Endothelial cell of umbilical vein (primary cell): Measurements from ENCODE around the gene CXCL17. TPM values are rescaled to one million over a fixed set of nuclear protein-coding genes. Genes with fewer than 3 reads are reported as not detected.

Experiments
- BruUV-seq: library from RNA; stranded (reverse); fragments of 400-500 nt; replicated peaks from 2 replicates; lab custom pipeline; 2021; lab: Mats Ljungman, UMichigan
- CTCF ChIA-PET: fragments of 300-600, 350-600 bp; sonication (Branson Sonifier 250); formaldehyde crosslinking; loops from one replicate; lab custom pipeline; 2021; ENCODE audit warnings: antibody characterized with exemption, inconsistent platforms; lab: Charles Lee
- POLR2A ChIA-PET: fragments of 300-600, 350-600 bp; sonication (Branson Sonifier 250); formaldehyde crosslinking; loops from one replicate; lab custom pipeline; 2021; ENCODE audit warnings: antibody characterized with exemption, inconsistent platforms; lab: Charles Lee
- DNase-seq: peaks from one replicate; pipeline ENCODE4 v3.0.0-alpha.2; 2011; ENCODE audit warnings: low read depth, low spot score
- FAIRE-seq: peaks from 2 replicates; lab custom pipeline; 2011; peaks lifted over from hg19 to GRCh38; lab: Jason Lieb, UNC
- H2AFZ ChIP-seq: 2 replicates; pipeline ENCODE4 v1.6.0; 2012; ENCODE audit warnings: low read depth, low read length, control low read depth, inconsistent platforms
- H3K27ac ChIP-seq: 2 replicates; pipeline ENCODE4 v1.5.1; 2011; ENCODE audit warnings: low read depth, mild to moderate bottlenecking, control low read depth, low read length, moderate library complexity; ENCODE audit not compliant: insufficient read depth
- H3K27me3 ChIP-seq, 2 experiments: 2 replicates each; pipeline versions ENCODE4 v1.6.0 to v1.6.1; 2011; ENCODE audit warnings: low read length in 2 of 2, mixed read lengths in 1 of 2; ENCODE audit not compliant: control insufficient read depth in 2 of 2, insufficient read depth in 2 of 2
- H3K36me3 ChIP-seq, 2 experiments: 2 replicates in 1 of 2; 3 replicates in 1 of 2; pipeline ENCODE4 v1.5.1; 2011; ENCODE audit warnings: low read length in 2 of 2, mild to moderate bottlenecking in 1 of 2, moderate library complexity in 1 of 2; ENCODE audit not compliant: control insufficient read depth in 2 of 2, insufficient read depth in 2 of 2; ENCODE audit errors: extremely low read depth in 1 of 2
- H3K4me1 ChIP-seq: 3 replicates; pipeline ENCODE4 v1.5.1; 2011; ENCODE audit warnings: mild to moderate bottlenecking, low read length; ENCODE audit not compliant: control insufficient read depth, insufficient read depth; ENCODE audit errors: extremely low read depth
- H3K4me2 ChIP-seq: 2 replicates; pipeline ENCODE4 v1.6.1; 2011; ENCODE audit warnings: low read length, control low read depth, mixed read lengths; ENCODE audit not compliant: insufficient read depth
- H3K4me3 ChIP-seq, 3 experiments: fragments of 200-600 bp in 1 of 3; sonication (generic), shearing (Covaris generic) in 1 of 3; replicated peaks in 1 of 3; 2 replicates each; pipeline ENCODE4 v1.5.1; 2011 to 2016; ENCODE audit warnings: control low read depth in 3 of 3, low read length in 3 of 3, mild to moderate bottlenecking in 2 of 3, inconsistent platforms in 1 of 3, low read depth in 1 of 3, moderate library complexity in 1 of 3; ENCODE audit not compliant: insufficient read depth in 1 of 3
- H3K79me2 ChIP-seq: 2 replicates; pipeline ENCODE4 v1.6.0; 2012; ENCODE audit warnings: low read length, inconsistent platforms; ENCODE audit not compliant: control insufficient read depth, insufficient read depth
- H3K9ac ChIP-seq: replicated peaks from 2 replicates; pipeline ENCODE3; 2011; ENCODE audit warnings: low read length, control low read depth; ENCODE audit not compliant: insufficient read depth; ENCODE audit errors: extremely low read depth
- H3K9me1 ChIP-seq: replicated peaks from 3 replicates; pipeline ENCODE4 v1.6.0; 2011; ENCODE audit warnings: mild to moderate bottlenecking, low read length; ENCODE audit not compliant: control insufficient read depth, insufficient read depth; ENCODE audit errors: extremely low read depth
- H3K9me3 ChIP-seq: replicated peaks from 2 replicates; pipeline ENCODE4 v1.5.1; 2012; ENCODE audit warnings: low read length, inconsistent platforms; ENCODE audit not compliant: control insufficient read depth, insufficient read depth
- H4K20me1 ChIP-seq: replicated peaks from 2 replicates; pipeline ENCODE3; 2011; ENCODE audit warnings: mild to moderate bottlenecking, low read length; ENCODE audit not compliant: control insufficient read depth, insufficient read depth; ENCODE audit errors: extremely low read depth
- EZH2 ChIP-seq: IDR thresholded peaks from 2 replicates; pipeline ENCODE4 v1.6.1; 2012; ENCODE audit warnings: borderline replicate concordance, low read depth, mild to moderate bottlenecking, moderate library complexity, low read length, inconsistent platforms; ENCODE audit not compliant: severe bottlenecking
- FOS ChIP-seq: IDR thresholded peaks from 2 replicates; pipeline ENCODE4 v1.6.1; 2011; ENCODE audit warnings: mild to moderate bottlenecking, low read length, moderate library complexity, borderline replicate concordance; ENCODE audit not compliant: insufficient read depth
- GATA2 ChIP-seq: IDR thresholded peaks from 2 replicates; pipeline ENCODE4 v1.7.0; 2011; ENCODE audit warnings: low read depth, mild to moderate bottlenecking, moderate library complexity, mixed read lengths, low read length; ENCODE audit not compliant: insufficient read length, insufficient read depth
- JUN ChIP-seq: IDR thresholded peaks from 2 replicates; pipeline ENCODE4 v1.6.1; 2011; ENCODE audit warnings: borderline replicate concordance, low read depth; ENCODE audit not compliant: insufficient read length, insufficient read depth
- MYC ChIP-seq: IDR thresholded peaks from one replicate; pipeline ENCODE4 v1.6.1; 2011; ENCODE audit warnings: mild to moderate bottlenecking, low read depth, low read length
- POLR2A ChIP-seq: IDR thresholded peaks from 2 replicates; pipeline ENCODE4 v1.6.1; 2012; ENCODE audit warnings: low read depth, mild to moderate bottlenecking, control low read depth, low read length
- POLR2AphosphoS5 ChIP-seq: IDR thresholded peaks from 2 replicates; pipeline ENCODE4 v1.6.1; 2012; ENCODE audit warnings: low read depth, mild to moderate bottlenecking, control low read depth, low read length, moderate library complexity; ENCODE audit not compliant: insufficient read depth
- dilution Hi-C: fragments of 300-500 bp; cut with MboI; formaldehyde crosslinking; loops from one replicate; pipeline ENCODE4 v1.15.0; 2019; ENCODE audit warnings: low sequenced_read_pairs; ENCODE audit not compliant: extremely low pct_ligation_motif_present
- intact Hi-C: fragments of 100-400 bp; cut with micrococcal nuclease; formaldehyde crosslinking; loops from one replicate; pipeline ENCODE4 v1.10.0; 2022
- polyA plus RNA-seq, 4 experiments: library from polyadenylated mRNA; depleted of rRNA in 3 of 4; stranded (reverse) in 3 of 4; unstranded in 1 of 4; fragments of >200 nt; gene quantifications; 2 replicates each; pipeline versions ENCODE4 v1.2.1 to v1.2.3, GENCODE V29; 2011 to 2012; ENCODE audit warnings: missing spikeins in 1 of 4
- total RNA-seq: library from RNA; stranded (reverse); gene quantifications from 2 replicates; pipeline ENCODE4 v1.2.3, GENCODE V29; 2021
- TF ChIP-seq, protein P1 (sequence below): IDR thresholded peaks from 2 replicates; pipeline ENCODE4 v1.6.1; 2011; ENCODE audit not compliant: insufficient read depth, insufficient read length
- TF ChIP-seq, protein P2 (sequence below), 2 donors: IDR thresholded peaks; 1 replicate in 1 of 2; 2 replicates in 1 of 2; pipeline ENCODE4 v1.5.1; 2011; ENCODE audit warnings: low read length in 2 of 2, mild to moderate bottlenecking in 2 of 2, moderate library complexity in 2 of 2, control low read depth in 1 of 2, inconsistent platforms in 1 of 2, low read depth in 1 of 2; ENCODE audit not compliant: insufficient read depth in 1 of 2; ENCODE audit errors: extremely low read depth in 1 of 2

CXCL17 gene
- total and polyA plus RNA-seq, 2 donors (not counting 3 experiments of a cell fraction or from before 2014, with no cell fraction given), result not detected

DNA sequence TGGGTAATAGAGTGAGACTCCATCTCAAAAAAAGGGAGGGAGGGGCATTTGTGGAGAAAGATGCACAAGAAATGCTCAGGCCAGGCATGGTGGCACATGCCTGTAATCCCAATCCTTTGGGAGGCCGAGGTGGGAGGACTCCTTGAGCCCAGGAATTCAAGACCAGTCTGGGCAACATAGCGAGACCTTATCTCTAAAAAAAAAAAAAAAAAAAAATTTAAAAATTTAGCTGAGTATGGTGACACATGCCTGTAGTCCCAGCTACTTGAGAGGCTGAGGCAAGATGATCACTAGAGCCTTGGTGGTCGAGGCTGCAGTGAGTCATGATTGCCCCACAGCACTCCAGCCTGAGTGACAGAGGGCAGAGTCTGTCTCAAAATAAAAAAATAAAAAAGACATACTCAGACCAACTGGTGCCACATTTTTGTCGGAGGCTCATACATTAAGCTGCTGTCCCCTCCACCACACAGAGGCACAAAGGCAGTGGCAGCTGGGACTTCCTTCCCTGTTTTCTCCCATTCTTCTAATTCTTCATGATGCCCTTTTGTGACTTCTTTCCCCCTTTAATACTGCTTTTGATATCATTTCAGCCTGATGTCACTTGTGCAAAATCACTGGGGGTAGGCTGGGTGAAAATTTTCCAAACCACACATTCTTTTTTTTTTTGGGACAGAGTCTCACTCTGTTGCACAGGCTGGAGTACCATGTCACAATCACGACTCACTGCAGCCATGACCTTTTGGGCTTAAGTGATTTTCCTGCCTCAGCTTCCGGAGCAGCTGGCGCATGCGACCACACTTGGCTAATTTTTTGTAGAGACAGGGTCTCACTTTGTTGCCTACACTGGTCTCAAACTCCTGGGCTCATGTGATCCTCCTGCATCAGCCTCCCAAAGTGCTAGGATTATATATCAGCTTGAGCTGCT lies 26.8 kb upstream of the CXCL17 start:
- dilution Hi-C loops, result no loop called here

More for the DNA sequence above, 26.8 kb upstream of the CXCL17 start:
- H3K27me3 ChIP-seq, result peaks cover 0 to 1% of the 10 kb centered on the region in 2 experiments
- H3K4me2 ChIP-seq, result no peak overlapping the region
- FAIRE-seq (no peak), DNase-seq (no peak)
- intact Hi-C loops, result no loop called here
- TF ChIP-seq EZH2, result no peak
- no peak for TF ChIP-seq POLR2A
- TF ChIP-seq, protein P1, sequence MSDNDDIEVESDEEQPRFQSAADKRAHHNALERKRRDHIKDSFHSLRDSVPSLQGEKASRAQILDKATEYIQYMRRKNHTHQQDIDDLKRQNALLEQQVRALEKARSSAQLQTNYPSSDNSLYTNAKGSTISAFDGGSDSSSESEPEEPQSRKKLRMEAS, result no peak
- no peak for TF ChIP-seq JUN
- no peak for TF ChIP-seq FOS
- no peak for TF ChIP-seq POLR2AphosphoS5
- TF ChIP-seq GATA2, result no peak
- TF ChIP-seq MYC, result no peak
- TF ChIP-seq, protein P2, sequence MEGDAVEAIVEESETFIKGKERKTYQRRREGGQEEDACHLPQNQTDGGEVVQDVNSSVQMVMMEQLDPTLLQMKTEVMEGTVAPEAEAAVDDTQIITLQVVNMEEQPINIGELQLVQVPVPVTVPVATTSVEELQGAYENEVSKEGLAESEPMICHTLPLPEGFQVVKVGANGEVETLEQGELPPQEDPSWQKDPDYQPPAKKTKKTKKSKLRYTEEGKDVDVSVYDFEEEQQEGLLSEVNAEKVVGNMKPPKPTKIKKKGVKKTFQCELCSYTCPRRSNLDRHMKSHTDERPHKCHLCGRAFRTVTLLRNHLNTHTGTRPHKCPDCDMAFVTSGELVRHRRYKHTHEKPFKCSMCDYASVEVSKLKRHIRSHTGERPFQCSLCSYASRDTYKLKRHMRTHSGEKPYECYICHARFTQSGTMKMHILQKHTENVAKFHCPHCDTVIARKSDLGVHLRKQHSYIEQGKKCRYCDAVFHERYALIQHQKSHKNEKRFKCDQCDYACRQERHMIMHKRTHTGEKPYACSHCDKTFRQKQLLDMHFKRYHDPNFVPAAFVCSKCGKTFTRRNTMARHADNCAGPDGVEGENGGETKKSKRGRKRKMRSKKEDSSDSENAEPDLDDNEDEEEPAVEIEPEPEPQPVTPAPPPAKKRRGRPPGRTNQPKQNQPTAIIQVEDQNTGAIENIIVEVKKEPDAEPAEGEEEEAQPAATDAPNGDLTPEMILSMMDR (IDR thresholded peaks at IDR 0.05; ENCODE audit: extremely low read depth in 1 of 2, insufficient read depth in 1 of 2, low read depth in 1 of 2, low read length in 2 of 2), result no peak
- H4K20me1 ChIP-seq, result no peaks in the 10 kb centered on the region
- H3K9me1 ChIP-seq, result no peaks in the 10 kb centered on the region
- ChIA-PET POLR2A (interaction anchor here (0.6 kb wide), 1 partner anchor 35 kb away, joined by 7 read pairs; no protein-coding TSS in a partner anchor), CTCF (interaction anchor here (1.7 kb wide), 2 partner anchors 19 to 31 kb away, joined by 4 to 5 read pairs; no protein-coding TSS in a partner anchor)
- no peak overlapping the region for H2AFZ ChIP-seq
- H3K9ac ChIP-seq, result no peak overlapping the region
- no peak overlapping the region for H3K4me3 ChIP-seq
- H3K9me3 ChIP-seq, result no peaks in the 10 kb centered on the region
- no peaks in the 10 kb centered on the region for H3K36me3 ChIP-seq
- H3K79me2 ChIP-seq, result no peaks in the 10 kb centered on the region
- no TSS peak for BruUV-seq
- H3K4me1 ChIP-seq, result no peaks in the 10 kb centered on the region
- H3K27ac ChIP-seq, result no peak overlapping the region
